GM19023 (cell line): ENCODE results near the gene SMIM36.
A peak's percentile ranks its signal among the peaks of the same experiment; 100 is the strongest.
"Not testable (repeated sequence)": the region's sequence is repeated elsewhere in the genome, so short reads cannot be mapped to it uniquely, and the experiment has no call there.

Source experiments
- ATAC-seq: cut with Tn5 transposase; IDR thresholded peaks from one replicate; pipeline ENCODE4 v1.9.1; 2021; ENCODE audit warnings: mild to moderate bottlenecking, moderate library complexity; ENCODE audit not compliant: unreplicated experiment

The SMIM36 gene

DNA sequence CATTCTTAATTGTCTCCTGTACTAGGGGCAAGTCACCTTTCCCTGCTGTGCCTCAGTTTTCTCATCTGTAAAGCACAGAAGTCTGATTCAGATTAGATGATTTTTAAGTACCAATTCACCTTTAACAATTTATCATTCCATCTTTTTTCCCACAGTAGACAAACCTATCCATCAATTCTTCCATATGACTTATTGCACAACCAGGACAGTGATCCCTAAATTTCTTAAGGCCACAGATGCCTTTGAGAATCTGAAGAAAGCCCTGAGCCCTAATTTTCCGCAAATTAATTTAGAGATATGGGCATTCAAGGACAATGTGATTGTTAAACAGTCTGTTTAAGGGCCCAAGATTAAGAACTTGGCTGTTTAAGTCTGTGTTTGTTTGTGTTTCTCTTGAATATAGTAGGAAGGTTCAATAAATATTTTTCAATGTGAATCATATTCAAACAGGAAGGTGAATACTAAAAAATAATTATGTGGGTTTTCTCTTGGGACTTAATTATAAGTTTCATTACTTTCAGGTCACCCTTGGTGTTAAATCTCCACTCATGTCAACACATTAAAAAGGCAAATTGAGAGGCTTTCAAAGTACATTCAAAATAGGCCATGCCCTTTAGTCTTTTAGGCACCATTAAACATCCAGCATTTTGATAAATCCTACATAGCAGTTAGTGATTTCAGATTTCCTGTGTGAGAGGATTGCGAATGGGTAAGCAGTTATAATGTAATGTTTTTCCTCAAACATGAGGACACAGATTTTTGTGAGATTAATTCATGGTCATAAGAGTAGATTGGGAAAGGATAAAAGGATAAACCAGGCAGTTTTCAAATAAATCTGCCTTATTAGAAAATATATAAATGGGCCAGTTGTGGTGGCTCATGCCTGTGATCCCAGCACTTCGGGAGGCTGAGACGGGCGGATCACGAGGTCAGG lies 54.7 kb downstream of the SMIM36 start:
- no peak for ATAC-seq

- no peak for ATAC-seq
These were observed 56.3 kb downstream of the SMIM36 start for GRCh38 chr17:55454906-55455474.

- no peak for ATAC-seq
These were observed 57.3 kb downstream of the SMIM36 start for GRCh38 chr17:55453839-55454557.

DNA sequence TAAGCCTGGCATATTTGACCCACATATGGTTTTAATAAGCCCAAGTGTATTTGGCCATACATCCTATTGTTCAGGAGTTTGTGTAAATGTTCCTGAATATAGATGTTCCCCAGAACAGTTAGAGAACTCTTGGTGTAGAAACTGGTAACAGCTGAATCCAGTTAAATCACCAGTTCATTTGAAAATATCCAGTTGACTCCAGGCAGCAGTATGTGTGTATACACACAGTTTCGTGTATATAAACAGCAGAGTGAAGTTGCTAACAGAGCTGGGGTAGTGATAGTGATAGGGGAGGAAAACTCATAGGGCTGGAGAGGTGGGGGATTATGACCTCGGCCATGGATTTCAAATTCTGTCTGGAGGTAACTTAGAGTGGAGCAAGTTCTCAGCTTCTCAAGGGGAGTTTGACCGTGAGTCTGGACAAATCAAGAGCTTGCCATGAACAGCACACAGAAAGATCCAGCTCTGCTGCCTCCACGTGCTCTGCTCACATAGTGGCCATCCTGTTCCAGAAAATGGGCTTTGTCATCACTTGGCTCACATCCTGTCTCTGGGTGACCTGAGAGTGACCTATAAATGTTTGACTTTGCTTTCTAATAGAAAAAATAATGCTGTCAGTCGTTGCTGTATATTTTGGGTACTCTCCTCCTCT lies 59.0 kb downstream of the SMIM36 start:
- peak; percentile 60 for ATAC-seq

GRCh38 chr17:55451758-55452138 lies 59.5 kb downstream of the SMIM36 start:
- ATAC-seq, result no peak

DNA sequence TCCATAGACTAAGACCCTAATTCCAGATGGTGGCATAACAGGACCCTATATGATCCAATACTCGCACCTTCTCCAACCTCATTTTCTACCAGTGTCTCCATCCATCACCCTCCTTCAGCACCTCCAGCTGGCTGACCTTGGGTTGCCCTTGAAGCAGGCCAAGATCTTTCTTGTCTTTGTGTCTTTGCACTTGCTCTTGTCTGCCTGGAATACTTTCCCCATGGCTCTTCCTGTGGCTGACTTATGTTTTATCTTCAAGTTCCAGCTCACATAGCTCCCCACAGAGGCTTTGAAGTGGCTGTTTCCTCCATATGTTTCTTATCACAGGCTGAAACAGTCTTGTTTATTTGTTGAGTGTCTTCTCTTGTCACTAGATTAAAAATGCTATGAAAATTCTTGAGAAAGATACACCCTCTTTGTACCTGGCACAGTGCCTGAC lies 60.0 kb downstream of the SMIM36 start:
- ATAC-seq, result no peak

DNA sequence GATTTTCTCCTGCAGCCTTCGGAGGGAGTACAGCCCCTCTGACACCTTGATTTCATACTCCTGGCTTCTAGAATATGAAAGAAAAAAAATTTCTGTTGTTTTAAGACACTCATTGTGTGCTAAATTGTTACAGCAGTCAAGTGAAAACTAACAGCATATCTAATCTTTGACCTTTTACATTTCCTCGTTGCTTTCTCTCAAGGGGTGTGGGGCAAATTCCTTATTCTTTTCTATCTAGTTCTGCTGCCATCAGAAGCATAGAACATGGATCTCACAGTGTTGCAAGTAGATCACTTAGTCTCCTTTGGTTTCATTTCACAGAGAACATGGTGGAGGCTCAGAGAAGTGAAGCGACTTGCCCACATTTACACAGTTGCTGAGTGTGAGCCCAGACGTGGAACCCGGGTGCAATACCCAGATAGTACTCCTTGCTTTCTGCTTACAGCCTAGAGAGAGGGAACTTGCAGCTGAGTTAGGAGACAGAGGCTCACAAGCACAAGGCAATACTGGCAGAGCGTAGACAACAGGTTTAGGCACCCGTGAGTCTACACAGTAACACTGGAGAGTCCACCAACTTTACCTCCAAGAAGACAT lies 60.9 kb downstream of the SMIM36 start:
- ATAC-seq, result no peak

GRCh38 chr17:55448681-55449080 lies 62.6 kb downstream of the SMIM36 start:
- ATAC-seq, result no peak

DNA sequence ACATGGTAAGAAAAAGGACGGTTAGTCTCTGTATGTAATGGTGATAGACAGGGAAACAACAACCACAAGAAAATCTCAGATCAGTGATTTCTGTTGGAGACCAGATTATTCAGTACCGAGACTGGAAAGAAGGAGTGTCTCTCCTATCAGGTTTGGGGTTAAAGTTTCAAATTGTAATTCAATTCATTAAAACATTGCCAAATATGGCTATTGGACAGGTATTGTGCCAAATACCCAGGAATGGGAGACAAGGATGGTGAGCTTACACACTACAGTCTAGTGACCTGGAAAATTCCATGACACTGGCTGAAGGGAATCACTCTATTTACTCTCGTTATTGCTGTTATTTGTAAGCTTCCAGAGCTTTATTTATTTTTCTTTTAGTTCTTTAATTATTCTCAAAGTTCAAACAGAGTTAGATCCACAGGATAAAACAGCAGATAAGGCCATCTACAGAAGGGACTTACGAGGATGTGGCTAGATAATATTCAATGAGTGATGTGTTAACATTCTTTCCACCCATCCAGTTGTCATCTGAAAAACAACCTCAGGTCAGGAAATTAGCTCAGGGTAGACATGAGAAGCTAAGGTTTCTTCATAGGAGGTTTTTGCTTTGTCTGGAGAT lies 64.6 kb downstream of the SMIM36 start:
- no peak for ATAC-seq

DNA sequence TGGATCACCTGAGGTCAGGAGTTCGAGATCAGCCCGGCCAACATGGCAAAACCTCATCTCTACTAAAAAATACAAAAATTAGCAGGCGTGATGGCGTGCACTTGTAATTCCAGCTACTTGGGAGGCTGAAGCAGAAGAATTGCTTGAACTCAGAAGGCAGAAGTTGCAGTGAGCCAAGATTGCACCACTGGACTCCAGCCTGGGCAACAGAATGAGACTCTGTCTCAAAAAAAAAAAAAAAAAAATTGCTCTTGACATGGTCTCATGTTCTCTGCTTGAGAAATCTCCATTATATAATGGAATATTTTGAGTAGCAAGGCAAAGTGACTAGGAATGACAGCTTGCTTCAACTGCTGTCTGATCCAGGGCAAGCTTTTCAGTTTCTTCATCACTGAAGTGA lies 65.2 kb downstream of the SMIM36 start:
- ATAC-seq, result not testable (repeated sequence)

GRCh38 chr17:55444471-55445441 lies 66.5 kb downstream of the SMIM36 start:
- peak; percentile 69 for ATAC-seq

GRCh38 chr17:55443904-55444303 lies 67.3 kb downstream of the SMIM36 start:
- no peak for ATAC-seq

GRCh38 chr17:55442953-55443683 lies 68.1 kb downstream of the SMIM36 start:
- ATAC-seq, result no peak

GRCh38 chr17:55442462-55442861 lies 68.8 kb downstream of the SMIM36 start:
- ATAC-seq, result no peak

GRCh38 chr17:55441544-55441943 lies 69.7 kb downstream of the SMIM36 start:
- ATAC-seq, result peak; percentile 29

DNA sequence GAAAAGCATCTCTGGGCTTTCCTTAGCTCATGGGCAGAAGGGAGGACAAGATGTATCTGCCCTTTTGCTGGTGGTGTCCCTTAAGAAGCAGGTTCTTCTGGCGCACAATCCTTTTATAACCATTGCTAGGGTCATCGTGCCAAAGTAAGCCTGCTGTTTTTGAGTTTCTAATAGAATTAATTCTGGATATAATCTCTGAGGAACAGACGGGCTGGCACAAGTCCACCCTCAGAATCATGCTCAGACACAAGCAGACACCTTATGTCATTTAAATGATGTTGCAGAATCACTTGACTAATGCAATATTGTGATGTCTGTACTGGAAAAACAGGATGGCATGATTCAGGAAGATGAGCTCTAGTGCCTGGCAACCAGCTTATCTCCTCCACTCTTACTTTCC lies 70.9 kb downstream of the SMIM36 start:
- ATAC-seq, result no peak

DNA sequence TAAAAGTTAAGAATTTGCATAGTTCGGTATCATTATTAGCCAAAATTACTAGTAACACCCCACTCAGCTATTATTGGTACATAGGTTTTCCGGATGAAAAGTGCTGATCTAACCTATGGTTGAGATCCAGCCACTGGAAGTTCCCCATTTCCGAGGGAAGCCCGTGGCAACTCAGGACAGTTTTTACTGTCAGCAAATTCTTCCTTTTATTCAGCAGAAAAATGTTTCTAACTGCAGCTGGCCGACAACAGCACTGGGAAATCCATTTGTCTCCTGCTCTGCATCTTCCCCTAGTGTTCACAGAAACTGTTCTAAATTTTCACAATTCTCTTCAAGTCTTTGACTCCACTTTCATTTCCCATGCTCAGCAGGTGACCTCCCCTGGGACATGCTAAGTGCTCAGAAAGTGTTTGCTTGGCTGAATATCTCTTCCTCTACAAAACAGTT lies 74.1 kb downstream of the SMIM36 start:
- peak; percentile 66 for ATAC-seq
